Measurements from ENCODE around the gene LITAFD.
A peak's percentile ranks its signal among the peaks of the same experiment; 100 is the strongest.

LITAFD gene

DNA sequence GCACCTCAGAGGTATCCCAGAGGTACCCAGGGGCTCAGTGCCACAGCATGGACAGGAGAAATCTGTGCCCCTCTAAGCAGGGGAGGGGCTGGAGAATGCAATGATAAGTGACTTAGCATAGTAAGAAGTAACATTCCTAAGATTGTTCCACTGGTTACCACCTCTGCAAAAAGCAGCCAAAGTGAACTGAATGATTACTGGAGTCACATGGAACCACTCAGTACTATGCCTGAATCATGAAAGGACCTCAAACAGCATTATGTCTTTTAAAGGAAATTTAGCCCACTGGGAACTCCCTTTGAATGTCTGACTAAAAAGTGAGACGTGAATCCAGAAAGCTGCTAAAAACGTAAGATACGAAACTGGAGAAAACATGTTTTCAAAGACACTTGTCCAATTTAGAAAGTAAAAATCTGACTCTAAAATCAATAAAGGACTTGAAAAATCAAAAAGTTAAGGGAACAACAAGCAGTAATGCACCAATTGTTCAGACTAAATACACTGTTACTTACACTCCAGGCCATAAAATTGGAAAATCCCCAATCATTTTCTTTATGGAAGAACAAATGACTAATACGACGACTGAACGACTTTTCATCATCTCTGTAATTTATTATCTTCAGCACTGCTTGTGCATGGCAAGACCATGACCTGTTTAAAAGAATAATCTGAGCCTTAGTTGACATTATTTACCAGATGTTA lies 38.6 kb downstream of the LITAFD start:
- no peak for DNase-seq (ENCODE audit: low read depth)

GRCh38 chr16:8921347-8921984 lies 39.3 kb downstream of the LITAFD start:
- no peak for DNase-seq (ENCODE audit: low read depth)

DNA sequence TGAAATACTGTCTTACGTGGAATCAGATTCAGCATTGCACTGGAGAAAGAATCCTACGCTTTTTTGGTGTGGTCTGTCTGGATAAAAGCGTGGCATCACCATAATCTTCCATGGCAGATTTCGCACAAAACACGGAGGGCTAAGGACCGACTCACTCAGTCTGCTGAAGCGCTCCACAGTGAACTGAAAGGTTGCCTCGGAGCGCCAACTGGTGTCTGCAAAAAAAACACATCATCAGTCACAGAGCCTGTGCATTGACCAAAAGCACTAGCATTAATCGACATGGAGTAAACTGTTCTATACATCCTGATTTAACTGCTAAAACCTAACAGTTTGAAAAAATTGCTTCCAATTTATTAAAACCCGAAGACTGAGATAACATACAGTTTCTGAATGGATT lies 41.0 kb downstream of the LITAFD start:
- DNase-seq (ENCODE audit: low read depth), result no peak

- DNase-seq (ENCODE audit: low read depth), result no peak
These were observed 42.1 kb downstream of the LITAFD start for GRCh38 chr16:8924214-8924613.

DNA sequence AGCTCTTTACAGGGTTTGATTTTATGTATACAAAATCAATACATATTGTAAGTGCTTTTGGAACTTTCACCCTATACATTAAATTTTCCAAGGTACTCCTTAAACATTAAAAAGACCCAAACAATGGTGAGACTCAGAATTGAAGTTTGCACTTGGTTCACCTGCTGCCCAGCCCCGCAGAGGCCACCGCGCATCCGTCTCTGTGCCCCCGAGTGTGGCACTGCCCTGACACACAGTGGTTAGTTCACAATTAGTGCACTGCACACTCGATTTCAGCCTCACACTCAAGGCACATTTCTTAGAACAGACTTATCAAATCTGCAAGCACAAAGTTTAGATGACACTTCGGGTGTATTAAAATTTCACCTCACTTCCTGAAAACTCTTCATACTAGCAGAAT lies 43.3 kb downstream of the LITAFD start:
- no peak for DNase-seq (ENCODE audit: low read depth)

- no peak for DNase-seq (ENCODE audit: low read depth)
These were observed 44.7 kb downstream of the LITAFD start for GRCh38 chr16:8926827-8927226.

- DNase-seq (ENCODE audit: low read depth), result peak; percentile 13
These were observed 46.4 kb downstream of the LITAFD start for GRCh38 chr16:8928467-8928957.

- no peak for DNase-seq (ENCODE audit: low read depth)
These were observed 47.1 kb downstream of the LITAFD start for GRCh38 chr16:8929086-8929748.

GRCh38 chr16:8931859-8932258 lies 49.7 kb downstream of the LITAFD start:
- DNase-seq (ENCODE audit: low read depth), result peak; percentile 33

- DNase-seq (ENCODE audit: low read depth), result no peak
These were observed 52.5 kb downstream of the LITAFD start for GRCh38 chr16:8934601-8935000.

Measured in stimulated activated CD8-positive, alpha-beta memory T cell treated with anti-CD3 and anti-CD28 coated beads, Interleukin-7, amount 100 ng/mL, for 24 hours (primary cell).